ENCODE data around the gene SEC63.

- TF ChIP-seq POLR2A (IDR thresholded peaks at IDR 0.05; ENCODE audit: low read depth, low read length) (no peak), TAF1 (IDR thresholded peaks at IDR 0.05; ENCODE audit: low read depth, low read length) (no peak), POLR2AphosphoS5 (IDR thresholded peaks at IDR 0.05; ENCODE audit: low read depth, low read length) (no peak), SPI1 (IDR thresholded peaks at IDR 0.05; ENCODE audit: low read depth, low read length) (no peak)
Observed at GRCh38 chr6:107864226-107865127, 93.5 kb downstream of the SEC63 start.
